Liver (tissue), 9 donors: ENCODE results near the gene PDE4B. TPM values are rescaled to one million over a fixed set of nuclear protein-coding genes. Genes with fewer than 3 reads are reported as not detected.

Source experiments
- DNase-seq: peaks from one replicate; pipeline ENCODE4 v3.0.0-alpha.2; 2017; ENCODE audit warnings: low spot score
- H3K27ac ChIP-seq, 2 donors: one replicate each; pipeline ENCODE4 v1.7.0; 2013; ENCODE audit warnings: inconsistent platforms in 2 of 2, low read length in 2 of 2, control low read depth in 1 of 2, low read depth in 1 of 2, mild to moderate bottlenecking in 1 of 2
- H3K27me3 ChIP-seq, 4 donors: one replicate each; pipeline versions ENCODE4 v1.6.1 to v1.7.0; 2013; ENCODE audit warnings: low read length in 3 of 4, inconsistent platforms in 1 of 4, mild to moderate bottlenecking in 1 of 4, moderate library complexity in 1 of 4; ENCODE audit not compliant: control insufficient read depth in 4 of 4, insufficient read depth in 4 of 4
- H3K36me3 ChIP-seq, 4 donors: one replicate each; pipeline versions ENCODE4 v1.6.1 to v1.7.0; 2013; ENCODE audit warnings: low read length in 3 of 4, mild to moderate bottlenecking in 3 of 4, low read depth in 1 of 4, moderate library complexity in 1 of 4; ENCODE audit not compliant: control insufficient read depth in 4 of 4, insufficient read depth in 3 of 4
- H3K4me1 ChIP-seq, 4 donors: one replicate each; pipeline versions ENCODE4 v1.6.1 to v1.7.0; 2013; ENCODE audit warnings: low read length in 3 of 4, mild to moderate bottlenecking in 3 of 4, moderate library complexity in 1 of 4; ENCODE audit not compliant: control insufficient read depth in 4 of 4, insufficient read depth in 4 of 4
- H3K4me3 ChIP-seq, 3 donors: one replicate each; pipeline versions ENCODE4 v1.6.1 to v1.7.0; 2013; ENCODE audit warnings: low read length in 3 of 3, control low read depth in 1 of 3, low read depth in 1 of 3, mild to moderate bottlenecking in 1 of 3
- H3K9ac ChIP-seq, 2 donors: one replicate each; pipeline ENCODE4 v1.7.0; 2013; ENCODE audit warnings: low read length in 2 of 2, mild to moderate bottlenecking in 2 of 2, moderate library complexity in 2 of 2, control low read depth in 1 of 2, low read depth in 1 of 2
- H3K9me3 ChIP-seq, 4 donors: one replicate each; pipeline versions ENCODE4 v1.6.1 to v1.7.0; 2013; ENCODE audit warnings: low read length in 3 of 4; ENCODE audit not compliant: control insufficient read depth in 4 of 4
- ATF3 ChIP-seq: IDR thresholded peaks from 2 replicates; pipeline ENCODE4 v1.6.1; 2016; ENCODE audit warnings: antibody characterized with exemption
- EGR1 ChIP-seq, 2 donors: IDR thresholded peaks; 2 replicates each; pipeline ENCODE4 v1.6.1; 2016 to 2018; ENCODE audit warnings: antibody characterized with exemption in 2 of 2, low read depth in 2 of 2
- FOXA1 ChIP-seq: IDR thresholded peaks from 2 replicates; pipeline ENCODE4 v1.6.1; 2016; ENCODE audit warnings: antibody characterized with exemption
- FOXA2 ChIP-seq: IDR thresholded peaks from 2 replicates; pipeline ENCODE4 v1.6.1; 2016; ENCODE audit warnings: antibody characterized with exemption
- GABPA ChIP-seq, 2 donors: IDR thresholded peaks in 1 of 2; conservative IDR thresholded peaks in 1 of 2; 2 replicates each; pipeline ENCODE4 v1.6.1; 2016; ENCODE audit warnings: antibody characterized with exemption in 2 of 2, mild to moderate bottlenecking in 1 of 2, moderate library complexity in 1 of 2
- HNF4G ChIP-seq: IDR thresholded peaks from 2 replicates; pipeline ENCODE4 v1.6.1; 2016; ENCODE audit warnings: antibody characterized with exemption
- MAX ChIP-seq: IDR thresholded peaks from 2 replicates; pipeline ENCODE4 v1.6.1; 2016; ENCODE audit warnings: antibody characterized with exemption
- RAD21 ChIP-seq, 2 donors: IDR thresholded peaks; 2 replicates each; pipeline ENCODE4 v1.6.1; 2016; ENCODE audit warnings: antibody characterized with exemption in 2 of 2, mild to moderate bottlenecking in 2 of 2
- REST ChIP-seq: IDR thresholded peaks from 2 replicates; pipeline ENCODE4 v1.6.1; 2016; ENCODE audit warnings: antibody characterized with exemption, mild to moderate bottlenecking
- SP1 ChIP-seq: IDR thresholded peaks from 2 replicates; pipeline ENCODE4 v1.6.1; 2018; ENCODE audit warnings: antibody characterized with exemption, mild to moderate bottlenecking
- YY1 ChIP-seq: IDR thresholded peaks from 2 replicates; pipeline ENCODE4 v1.6.1; 2016; ENCODE audit warnings: antibody characterized with exemption, mild to moderate bottlenecking
- WGBS: extraction: QIAGEN DNeasy Blood & Tissue Kit; methylation state at CpG from one replicate; pipeline ENCODE4 v1.1.7; 2013; 5-methylcytosine and 5-hydroxymethylcytosine counted together
- polyA plus RNA-seq, 2 donors: library from polyadenylated mRNA; stranded (reverse) in 1 of 2; unstranded in 1 of 2; fragments of 200-250 nt in 1 of 2; fragments of >200 nt in 1 of 2; fragmentation: Nextera tagmentation in 1 of 2; extraction: Ambion mirVana in 1 of 2; gene quantifications; one replicate each; pipeline versions ENCODE4 v1.2.1 to v1.2.3, GENCODE V29; 2013 to 2015
- total RNA-seq, 2 donors: library from RNA; depleted of rRNA; stranded (reverse); fragments of >200 nt; gene quantifications; one replicate each; pipeline ENCODE4 v1.2.3, GENCODE V29; 2014
- donor health status: healthy.
- donor health status: healthy.
- donor health status: healthy.
- donor health status: healthy.
- donor health status: healthy.

The PDE4B gene
- total and polyA plus RNA-seq, 4 donors, result 1.9 to 3.9 (median 2.7) TPM

DNA sequence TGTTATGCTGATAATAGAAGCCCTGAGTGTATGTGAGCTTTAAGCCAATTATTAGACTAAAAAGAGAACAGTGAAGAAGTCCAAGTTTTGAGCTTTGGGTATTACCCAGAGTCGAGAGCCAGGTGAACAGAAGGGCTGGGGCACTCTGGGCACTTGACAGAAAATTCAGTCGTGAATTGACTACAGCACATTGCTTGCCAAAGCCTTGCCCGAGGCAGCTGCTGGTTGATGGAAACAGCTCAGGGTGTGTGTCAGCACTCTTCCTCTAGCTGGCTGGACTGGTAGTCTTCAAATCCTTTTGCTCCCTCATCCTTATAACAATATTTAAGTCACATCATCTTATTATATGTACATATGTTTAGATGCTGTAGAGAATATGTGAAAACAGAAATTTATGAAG lies 21.3 kb downstream of the PDE4B start:
- Histone ChIP-seq H3K4me1 (peaks cover 0 to 4% (median 0%) of the 10 kb centered on the region in 4 donors), H3K4me3 (no peak overlapping the region), H3K36me3 (no peaks in the 10 kb centered on the region), H3K27me3 (no peaks in the 10 kb centered on the region), H3K9me3 (no peaks in the 10 kb centered on the region), H3K9ac (no peak overlapping the region), H3K27ac (no peak overlapping the region)
- 60% methylated on average over 3 of the region's 3 CpGs for WGBS
- no peak for DNase-seq
- TF ChIP-seq FOXA1 (no peak), ATF3 (no peak), HNF4G (no peak)

DNA sequence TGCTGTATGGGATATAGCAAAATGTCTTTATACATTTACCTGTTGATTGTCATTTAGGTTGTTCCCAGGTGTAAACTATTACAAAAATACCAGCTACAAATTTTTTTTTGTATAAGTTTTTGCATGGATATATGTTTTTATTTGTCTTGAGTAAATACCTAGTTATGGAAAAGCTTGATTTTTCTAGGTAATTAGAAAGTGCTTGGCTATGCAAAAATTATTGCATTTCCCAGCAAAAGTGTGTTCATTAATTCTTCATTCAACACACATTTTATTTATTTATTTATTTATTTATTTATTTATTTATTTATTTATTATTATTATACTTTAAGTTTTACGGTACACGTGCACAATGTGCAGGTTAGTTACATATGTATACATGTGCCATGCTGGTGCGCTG lies 22.1 kb downstream of the PDE4B start:
- no peaks in the 10 kb centered on the region for H3K27me3 ChIP-seq
- no peak overlapping the region for H3K27ac ChIP-seq
- TF ChIP-seq SP1, result no peak
- no peak for TF ChIP-seq FOXA2
- TF ChIP-seq HNF4G, result no peak
- TF ChIP-seq REST, result no peak
- no peak for TF ChIP-seq RAD21 (IDR thresholded peaks at IDR 0.05)
- H3K4me1 ChIP-seq, result peaks cover 0 to 4% (median 0%) of the 10 kb centered on the region in 4 donors
- 95% methylated on average over 3 of the region's 3 CpGs for WGBS
- H3K4me3 ChIP-seq, result no peak overlapping the region
- no peaks in the 10 kb centered on the region for H3K36me3 ChIP-seq
- H3K9me3 ChIP-seq, result no peaks in the 10 kb centered on the region
- no peak for DNase-seq
- H3K9ac ChIP-seq, result no peak overlapping the region

GRCh38 chr1:65817891-65818290 lies 25.2 kb downstream of the PDE4B start:
- H3K36me3 ChIP-seq, result no peaks in the 10 kb centered on the region
- no peak overlapping the region for H3K27ac ChIP-seq
- no peak overlapping the region for H3K9ac ChIP-seq
- no peaks in the 10 kb centered on the region for H3K4me1 ChIP-seq
- peaks cover 0 to 4% (median 0%) of the 10 kb centered on the region in 4 donors for H3K27me3 ChIP-seq
- TF ChIP-seq FOXA1 (no peak), FOXA2 (no peak), SP1 (no peak), YY1 (no peak), GABPA (IDR thresholded peaks at IDR 0.05 in 1 of 2, conservative IDR thresholded peaks at IDR 0.05 in 1 of 2) (no peak), MAX (no peak), HNF4G (no peak), RAD21 (IDR thresholded peaks at IDR 0.05) (no peak), EGR1 (IDR thresholded peaks at IDR 0.05; ENCODE audit: low read depth in 2 of 2) (no peak)
- peaks cover 0 to under 1% (median 0%) of the 10 kb centered on the region in 4 donors for H3K9me3 ChIP-seq
- H3K4me3 ChIP-seq, result no peak overlapping the region
- no peak for DNase-seq
